H1 (cell line): ENCODE results near the gene MYL5. TPM values are rescaled to one million over a fixed set of nuclear protein-coding genes. Genes with fewer than 3 reads are reported as not detected.

Experiments used
- ATF3 ChIP-seq: IDR thresholded peaks from 2 replicates; pipeline ENCODE4 v1.6.1; 2011; ENCODE audit warnings: low read depth, mild to moderate bottlenecking, low read length; ENCODE audit not compliant: insufficient read depth
- CBX5 ChIP-seq: fragments of 300-800, 300-1000 bp; sonication (generic); IDR thresholded peaks from 2 replicates; pipeline ENCODE4 v1.7.1; 2016; ENCODE audit warnings: antibody characterized with exemption, low read length, low read depth
- CHD7 ChIP-seq: fragments of 300-600 bp; sonication (generic); IDR thresholded peaks from 2 replicates; pipeline ENCODE4 v1.7.1; 2012; ENCODE audit warnings: low read length, moderate library complexity, mild to moderate bottlenecking, inconsistent platforms; ENCODE audit not compliant: insufficient replicate concordance
- GABPA ChIP-seq: IDR thresholded peaks from 2 replicates; pipeline ENCODE4 v1.6.1; 2011; ENCODE audit warnings: mild to moderate bottlenecking, low read length, moderate library complexity, borderline replicate concordance; ENCODE audit not compliant: insufficient read depth
- JUND ChIP-seq: IDR thresholded peaks from 2 replicates; pipeline ENCODE4 v1.6.1; 2011; ENCODE audit warnings: mild to moderate bottlenecking, improper control_type of control experiment, low read length
- RBBP5 ChIP-seq: IDR thresholded peaks from 2 replicates; pipeline ENCODE4 v1.7.1; 2012; ENCODE audit warnings: low read depth, mild to moderate bottlenecking, inconsistent platforms, low read length, moderate library complexity, borderline replicate concordance
- SP4 ChIP-seq: IDR thresholded peaks from 2 replicates; pipeline ENCODE4 v1.6.1; 2012; ENCODE audit warnings: low read length, inconsistent platforms
- ZNF274 ChIP-seq: IDR thresholded peaks from 2 replicates; pipeline ENCODE4 v1.7.0; 2012; ENCODE audit warnings: low read length, borderline replicate concordance; ENCODE audit errors: extremely low read depth
- polyA plus RNA-seq, 7 experiments: library from polyadenylated mRNA; depleted of rRNA in 3 of 7; stranded (reverse) in 5 of 7; unstranded in 2 of 7; fragments of >200 nt in 5 of 7; fragments of 200-250 nt in 2 of 7; gene quantifications; 1 replicate in 5 of 7; 2 replicates in 1 of 7; 4 replicates in 1 of 7; pipeline versions ENCODE4 v1.2.1 to v1.2.3, GENCODE V29; 2011 to 2013; ENCODE audit warnings: missing spikeins in 2 of 7, mixed read lengths in 2 of 7
- total RNA-seq: library from RNA; stranded (reverse); fragmentation: NEBNext Ultra II Directional; extraction: Animal tissue kit (Norgen Biotek cat#: 25700); gene quantifications from 2 replicates; pipeline ENCODE4 v1.2.1, GENCODE V29; 2021
- TF ChIP-seq, protein P1 (sequence below): IDR thresholded peaks from 2 replicates; pipeline ENCODE4 v1.6.1; 2011; ENCODE audit warnings: low read length, improper control_type of control experiment

Gene MYL5
- total and polyA plus RNA-seq, 2 of the 8 experiments (the other 6 are each of a cell fraction or from before 2014, with no cell fraction given), result 5.7 to 6.8 TPM

GRCh38 chr4:704198-704891 is 30.0 kb downstream of the MYL5 start (continued):
- TF ChIP-seq RBBP5 (no peak), CHD7 (no peak), CBX5 (no peak), GABPA (no peak), ZNF274 (no peak), ATF3 (no peak), SP4 (no peak), JUND (no peak)
- TF ChIP-seq, protein P1, sequence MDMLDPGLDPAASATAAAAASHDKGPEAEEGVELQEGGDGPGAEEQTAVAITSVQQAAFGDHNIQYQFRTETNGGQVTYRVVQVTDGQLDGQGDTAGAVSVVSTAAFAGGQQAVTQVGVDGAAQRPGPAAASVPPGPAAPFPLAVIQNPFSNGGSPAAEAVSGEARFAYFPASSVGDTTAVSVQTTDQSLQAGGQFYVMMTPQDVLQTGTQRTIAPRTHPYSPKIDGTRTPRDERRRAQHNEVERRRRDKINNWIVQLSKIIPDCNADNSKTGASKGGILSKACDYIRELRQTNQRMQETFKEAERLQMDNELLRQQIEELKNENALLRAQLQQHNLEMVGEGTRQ, result no peak
